ENCODE data around the gene ITSN1. TPM values are rescaled to one million over a fixed set of nuclear protein-coding genes. Genes with fewer than 3 reads are reported as not detected.

Gene ITSN1
- total RNA-seq, 3 donors from 2014 or later, result 39.5 to 113 (median 58.3) TPM

DNA sequence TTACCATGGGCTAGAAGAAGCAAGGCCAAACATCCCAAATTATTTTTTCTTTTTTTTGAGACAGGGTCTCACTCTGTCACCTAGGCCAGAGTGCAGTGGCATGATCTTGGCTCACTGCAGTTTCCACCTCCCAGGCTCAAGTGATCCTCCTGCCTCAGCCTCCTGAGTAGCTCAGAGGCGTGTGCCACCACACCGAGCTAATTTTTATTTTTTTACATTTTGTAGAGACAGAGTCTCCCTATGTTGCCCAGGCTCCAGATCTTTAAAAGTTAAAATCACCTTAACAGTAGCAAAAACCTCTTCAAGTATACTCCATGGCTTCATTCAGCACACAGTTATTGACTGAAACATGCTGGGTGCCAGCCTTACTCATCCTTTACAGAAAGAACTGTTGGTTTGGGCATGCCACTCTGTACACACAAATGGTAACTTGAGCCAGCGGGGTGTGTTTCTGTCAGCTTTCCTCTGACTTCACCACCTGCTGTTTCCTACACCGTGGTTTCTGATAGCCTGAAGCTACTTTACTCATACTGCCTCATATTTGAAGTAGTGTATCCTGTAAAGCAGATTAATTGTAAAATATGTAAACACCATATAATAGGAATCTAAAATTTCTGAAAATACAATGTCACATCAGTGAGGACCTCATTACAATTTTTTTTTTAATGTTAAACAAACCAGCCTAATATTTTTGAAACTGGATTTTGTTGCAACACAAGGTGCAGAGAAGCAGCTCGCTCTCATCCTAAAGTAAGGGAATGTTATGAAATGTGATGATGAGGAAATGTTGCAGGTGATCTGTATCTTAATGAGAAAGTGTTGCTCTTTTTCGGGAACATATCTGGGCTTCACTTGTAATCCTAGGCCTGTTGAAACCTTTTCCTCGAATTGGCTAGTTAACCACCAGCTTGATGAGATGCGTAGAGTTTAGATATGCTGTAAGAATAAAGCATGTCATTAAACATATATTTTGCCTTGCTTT lies 159.4 kb downstream of the ITSN1 start:
- peak overlapping the region; percentile 43 to 70 for H3K27ac ChIP-seq
- no peaks in the 10 kb centered on the region for H3K4me1 ChIP-seq
- TF ChIP-seq, protein P1, sequence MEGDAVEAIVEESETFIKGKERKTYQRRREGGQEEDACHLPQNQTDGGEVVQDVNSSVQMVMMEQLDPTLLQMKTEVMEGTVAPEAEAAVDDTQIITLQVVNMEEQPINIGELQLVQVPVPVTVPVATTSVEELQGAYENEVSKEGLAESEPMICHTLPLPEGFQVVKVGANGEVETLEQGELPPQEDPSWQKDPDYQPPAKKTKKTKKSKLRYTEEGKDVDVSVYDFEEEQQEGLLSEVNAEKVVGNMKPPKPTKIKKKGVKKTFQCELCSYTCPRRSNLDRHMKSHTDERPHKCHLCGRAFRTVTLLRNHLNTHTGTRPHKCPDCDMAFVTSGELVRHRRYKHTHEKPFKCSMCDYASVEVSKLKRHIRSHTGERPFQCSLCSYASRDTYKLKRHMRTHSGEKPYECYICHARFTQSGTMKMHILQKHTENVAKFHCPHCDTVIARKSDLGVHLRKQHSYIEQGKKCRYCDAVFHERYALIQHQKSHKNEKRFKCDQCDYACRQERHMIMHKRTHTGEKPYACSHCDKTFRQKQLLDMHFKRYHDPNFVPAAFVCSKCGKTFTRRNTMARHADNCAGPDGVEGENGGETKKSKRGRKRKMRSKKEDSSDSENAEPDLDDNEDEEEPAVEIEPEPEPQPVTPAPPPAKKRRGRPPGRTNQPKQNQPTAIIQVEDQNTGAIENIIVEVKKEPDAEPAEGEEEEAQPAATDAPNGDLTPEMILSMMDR (IDR thresholded peaks at IDR 0.05), result no peak
- no peak for TF ChIP-seq POLR2A (IDR thresholded peaks at IDR 0.05)
- no peak for TF ChIP-seq POLR2AphosphoS5 (IDR thresholded peaks at IDR 0.05)
- H3K27me3 ChIP-seq, result no peaks in the 10 kb centered on the region
- intact Hi-C loops (cut with DNase I; ENCODE audit: low total_unique reads), result no loop called here
- H3K9me3 ChIP-seq, result no peaks in the 10 kb centered on the region
- no peaks in the 10 kb centered on the region for H3K36me3 ChIP-seq
- peak; percentile 62 to 63 for DNase-seq (ENCODE audit: low spot score in 2 of 2)
- H3K4me3 ChIP-seq, result no peak overlapping the region

DNA sequence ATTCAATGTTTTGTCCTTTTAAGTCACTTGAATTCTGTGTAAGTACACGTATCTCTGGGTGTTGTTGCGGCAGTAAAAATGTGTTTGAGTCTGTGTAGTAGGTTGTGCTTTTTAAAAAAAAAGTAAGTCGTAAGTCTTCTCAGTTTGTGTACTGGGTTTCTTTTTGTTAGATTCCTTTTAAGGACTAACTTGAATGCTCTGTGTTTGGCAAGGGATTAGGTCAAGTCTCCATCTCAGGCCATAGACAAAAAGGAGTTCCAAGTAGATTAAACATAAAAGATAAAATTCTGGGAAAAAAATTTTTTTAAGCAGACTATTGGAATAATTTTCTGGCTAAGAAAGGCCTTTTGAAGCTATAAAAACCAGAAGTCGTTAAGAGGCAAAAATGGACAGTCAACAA lies 160.2 kb downstream of the ITSN1 start:
- TF ChIP-seq POLR2A (IDR thresholded peaks at IDR 0.05) (no peak), POLR2AphosphoS5 (IDR thresholded peaks at IDR 0.05) (no peak)
- TF ChIP-seq, protein P1 (IDR thresholded peaks at IDR 0.05), result no peak
- Histone ChIP-seq H3K4me3 (no peak overlapping the region), H3K4me1 (no peaks in the 10 kb centered on the region), H3K27ac (peak overlapping the region; percentile 43 to 70), H3K9me3 (no peaks in the 10 kb centered on the region), H3K36me3 (no peaks in the 10 kb centered on the region), H3K27me3 (no peaks in the 10 kb centered on the region)
- DNase-seq (ENCODE audit: low spot score in 2 of 2), result no peak
- intact Hi-C loops (cut with DNase I; ENCODE audit: low total_unique reads), result no loop called here

DNA sequence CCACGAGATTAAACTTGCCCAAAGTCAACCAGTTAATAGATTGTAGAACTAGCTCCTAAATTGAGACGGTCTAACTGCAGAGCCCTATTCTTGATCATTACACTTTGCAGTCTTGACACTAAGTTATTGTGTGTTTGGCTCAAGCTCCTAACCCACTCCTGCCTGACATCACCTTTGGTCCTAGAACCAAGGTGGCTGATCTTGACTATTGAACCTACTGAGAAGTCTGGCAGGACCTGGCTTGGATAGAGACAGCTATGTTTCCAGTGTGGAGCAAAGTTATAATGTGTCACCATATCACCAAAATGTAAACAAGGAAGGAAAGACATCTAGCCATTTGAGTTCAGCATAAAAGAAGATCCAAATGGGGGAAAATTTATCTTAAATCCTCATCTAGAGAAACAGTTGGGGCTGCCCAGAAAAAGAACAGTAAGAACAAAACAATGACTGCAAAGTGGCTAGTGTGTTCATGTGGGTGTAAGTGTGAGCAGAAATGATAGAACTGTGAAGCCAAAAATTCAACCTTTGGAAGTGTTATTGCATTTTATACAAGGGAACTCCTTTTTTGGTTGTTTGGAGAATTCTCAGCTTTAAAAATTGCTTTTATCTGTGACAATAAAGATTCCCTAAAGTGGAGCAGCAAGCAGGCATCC lies 166.5 kb downstream of the ITSN1 start:
- no peaks in the 10 kb centered on the region for H3K4me1 ChIP-seq
- H3K9me3 ChIP-seq, result no peaks in the 10 kb centered on the region
- H3K36me3 ChIP-seq, result no peaks in the 10 kb centered on the region
- no peak for DNase-seq (ENCODE audit: low spot score in 2 of 2)
- no peaks in the 10 kb centered on the region for H3K27me3 ChIP-seq
- H3K4me3 ChIP-seq, result no peak overlapping the region
- peak overlapping the region in 1 of 2 donors; percentile 12 for H3K27ac ChIP-seq
- intact Hi-C loops (cut with DNase I; ENCODE audit: low total_unique reads), result no loop called here
- TF ChIP-seq POLR2A (IDR thresholded peaks at IDR 0.05), result no peak
- TF ChIP-seq POLR2AphosphoS5 (IDR thresholded peaks at IDR 0.05), result no peak
- TF ChIP-seq, protein P1 (IDR thresholded peaks at IDR 0.05), result no peak

DNA sequence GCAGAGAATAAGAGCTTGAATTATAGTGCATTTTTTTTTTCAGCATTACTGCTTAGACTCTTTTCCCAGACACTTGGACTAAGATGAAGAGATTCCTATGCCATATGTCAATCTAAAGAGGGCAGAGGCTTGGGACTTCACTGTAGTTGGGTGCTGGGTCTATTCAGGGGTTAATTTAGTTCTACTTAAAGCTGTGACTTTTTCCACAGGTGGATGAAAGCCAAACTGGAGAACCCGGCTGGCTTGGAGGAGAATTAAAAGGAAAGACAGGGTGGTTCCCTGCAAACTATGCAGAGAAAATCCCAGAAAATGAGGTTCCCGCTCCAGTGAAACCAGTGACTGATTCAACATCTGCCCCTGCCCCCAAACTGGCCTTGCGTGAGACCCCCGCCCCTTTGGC lies 168.5 kb downstream of the ITSN1 start:
- Histone ChIP-seq H3K4me3 (peak overlapping the region in 1 of 3 donors; percentile 15), H3K27ac (peak overlapping the region; percentile 52 to 83), H3K27me3 (no peaks in the 10 kb centered on the region), H3K36me3 (no peaks in the 10 kb centered on the region), H3K4me1 (no peaks in the 10 kb centered on the region), H3K9me3 (no peaks in the 10 kb centered on the region)
- TF ChIP-seq, protein P1 (IDR thresholded peaks at IDR 0.05), result no peak
- TF ChIP-seq POLR2AphosphoS5 (IDR thresholded peaks at IDR 0.05) (no peak), POLR2A (IDR thresholded peaks at IDR 0.05) (no peak)
- intact Hi-C loops (cut with DNase I; ENCODE audit: low total_unique reads), result no loop called here
- no peak for DNase-seq (ENCODE audit: low spot score in 2 of 2)
